IPS-NIHi11 (cell line): ENCODE results near the gene TRMT44.

Source experiments
- DNase-seq: peaks from one replicate; pipeline ENCODE4 v3.0.0; 2012; ENCODE audit warnings: mixed read lengths, low spot score

Gene TRMT44

DNA sequence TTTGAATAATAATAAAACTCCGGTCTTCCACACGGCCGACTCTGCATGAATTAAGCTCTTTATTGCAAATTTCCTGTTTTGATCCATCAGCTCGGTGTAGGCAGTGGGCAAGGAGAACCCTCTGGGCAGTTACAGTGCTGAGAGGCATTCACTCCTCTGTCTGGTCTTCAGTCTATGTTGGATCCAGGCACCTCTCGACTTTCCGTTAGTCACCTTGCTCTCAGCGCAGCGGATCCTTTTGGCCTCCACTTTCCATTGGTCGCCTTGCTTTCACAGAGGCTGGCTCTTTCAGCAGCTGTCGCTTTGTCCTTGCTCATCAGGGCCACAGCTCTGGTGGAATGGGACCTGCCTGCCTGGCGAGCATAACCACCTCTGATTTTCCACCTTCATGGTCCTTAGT is 52.9 kb downstream of the TRMT44 start:
- no peak for DNase-seq

DNA sequence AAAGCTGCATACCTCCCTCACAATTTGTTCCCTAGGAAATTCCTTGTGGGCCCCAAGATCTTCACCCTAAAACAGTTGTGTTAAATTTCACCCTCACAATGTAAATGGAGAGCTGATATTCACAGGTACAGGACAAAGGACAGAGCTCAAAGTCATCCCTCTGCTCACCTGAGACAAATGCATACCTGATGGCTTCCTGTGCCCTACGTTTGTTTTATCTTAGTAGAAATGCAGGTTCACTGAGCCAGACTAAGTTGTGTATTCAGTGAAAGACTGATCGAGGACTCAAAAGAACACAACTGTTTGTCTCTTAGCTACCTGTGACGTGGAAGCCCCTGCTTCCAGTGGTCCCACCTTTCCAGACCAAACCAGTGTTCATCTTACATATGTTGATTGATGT is 53.6 kb downstream of the TRMT44 start:
- no peak for DNase-seq

DNA sequence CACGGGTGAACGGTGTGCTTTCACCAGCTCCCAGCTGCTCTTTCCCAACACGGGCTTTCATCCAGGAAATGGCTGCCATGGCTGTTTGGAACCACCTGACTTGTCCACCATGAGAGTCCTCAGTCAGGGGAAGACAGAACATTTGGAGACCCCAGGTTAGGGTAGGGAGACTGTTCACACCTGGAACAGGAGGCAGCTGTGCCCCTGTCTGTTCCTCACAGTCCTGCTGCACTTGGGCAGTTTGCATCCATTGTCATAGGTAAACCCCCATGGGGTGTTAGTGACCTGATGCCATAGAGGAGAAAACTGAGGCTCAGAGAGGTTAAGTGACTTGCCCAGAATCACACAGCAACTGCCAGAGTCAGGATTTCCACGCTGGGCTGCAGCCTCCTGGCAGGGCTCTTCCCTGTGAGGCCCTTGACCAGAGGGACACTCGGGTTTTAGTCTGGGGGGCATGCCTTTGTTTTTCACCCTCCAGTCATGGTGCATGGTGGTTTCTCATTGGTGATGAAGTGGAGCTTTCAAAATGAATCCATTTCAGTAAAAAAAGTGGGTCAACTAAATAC is 54.5 kb downstream of the TRMT44 start:
- DNase-seq: no peak

DNA sequence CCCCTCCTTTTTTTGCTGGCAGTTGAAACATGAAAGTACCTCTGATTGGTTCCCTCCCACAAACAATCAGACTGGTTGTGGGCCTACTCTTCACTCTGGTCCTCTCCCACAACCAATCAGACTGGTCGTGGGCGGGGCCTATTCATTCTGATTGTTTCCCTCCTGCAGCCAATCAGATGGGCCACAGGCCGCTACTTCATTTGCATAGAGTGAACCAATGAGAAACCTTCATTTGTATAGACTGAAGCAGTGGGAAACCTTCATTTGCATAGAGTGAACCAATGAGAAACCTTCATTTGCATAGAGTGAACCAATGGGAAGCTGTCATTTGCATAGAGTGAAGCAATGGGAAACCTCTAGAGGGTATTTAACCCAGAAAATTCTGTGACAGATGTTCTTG is 55.2 kb downstream of the TRMT44 start:
- no peak for DNase-seq

DNA sequence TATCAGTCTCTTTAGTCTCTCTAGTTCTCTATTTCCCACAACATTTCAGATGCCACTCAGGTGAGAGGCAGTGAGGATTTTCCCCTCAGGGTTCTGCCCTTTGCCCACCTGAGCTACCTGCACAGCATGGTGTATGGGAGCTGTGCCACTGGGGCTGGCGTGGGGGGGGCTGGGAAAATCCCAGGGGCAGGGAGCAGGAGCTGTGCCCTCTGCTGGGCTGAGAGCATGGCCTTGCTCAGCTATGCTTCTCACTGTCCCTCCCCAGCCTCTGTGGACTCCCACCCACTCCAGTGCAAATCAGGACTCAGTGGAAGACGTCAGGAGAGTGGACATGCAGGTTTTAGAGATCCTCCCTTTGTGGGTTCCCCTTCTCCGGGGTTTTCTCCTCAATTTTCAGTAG is 57.2 kb downstream of the TRMT44 start:
- DNase-seq: no peak

DNA sequence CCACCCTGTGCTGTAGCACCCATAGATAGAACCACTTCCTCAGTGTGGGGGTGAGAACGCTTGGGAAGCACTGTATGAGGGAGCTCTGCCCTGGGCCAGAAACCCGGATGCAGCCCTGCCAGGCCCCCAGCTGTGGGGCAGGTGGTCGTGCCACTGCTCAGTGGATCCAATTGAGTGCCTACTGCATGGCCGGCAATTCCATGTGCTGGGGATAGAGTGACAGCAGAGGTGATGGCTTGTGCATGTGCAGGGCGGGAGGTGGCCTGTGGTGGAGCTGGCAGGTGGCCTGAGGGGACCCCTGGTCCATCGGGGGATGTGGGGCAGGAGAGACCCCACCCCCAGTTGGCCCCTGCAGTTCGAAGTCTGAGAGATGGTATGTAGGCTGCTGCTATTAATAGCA is 60.4 kb downstream of the TRMT44 start:
- no peak for DNase-seq

DNA sequence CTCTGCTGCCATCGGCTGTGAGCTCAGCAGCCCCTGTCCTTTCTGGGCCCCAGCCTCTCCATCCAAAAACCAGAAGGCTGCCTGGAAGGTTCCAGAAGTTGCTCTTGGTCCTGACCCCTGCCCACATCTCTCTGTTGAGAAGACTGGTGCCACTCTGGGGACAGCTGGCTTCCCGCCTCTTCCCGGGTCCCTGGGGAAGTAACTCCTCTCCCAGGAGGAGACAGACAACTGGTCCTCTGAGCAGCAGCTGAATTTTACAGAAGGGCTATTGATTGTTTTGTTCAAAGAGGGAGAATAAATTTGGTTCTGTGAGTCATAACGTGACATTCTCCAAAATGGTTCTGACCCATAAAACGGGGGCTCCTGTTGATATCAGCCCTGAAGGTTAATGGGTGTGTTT is 61.2 kb downstream of the TRMT44 start:
- no peak for DNase-seq

DNA sequence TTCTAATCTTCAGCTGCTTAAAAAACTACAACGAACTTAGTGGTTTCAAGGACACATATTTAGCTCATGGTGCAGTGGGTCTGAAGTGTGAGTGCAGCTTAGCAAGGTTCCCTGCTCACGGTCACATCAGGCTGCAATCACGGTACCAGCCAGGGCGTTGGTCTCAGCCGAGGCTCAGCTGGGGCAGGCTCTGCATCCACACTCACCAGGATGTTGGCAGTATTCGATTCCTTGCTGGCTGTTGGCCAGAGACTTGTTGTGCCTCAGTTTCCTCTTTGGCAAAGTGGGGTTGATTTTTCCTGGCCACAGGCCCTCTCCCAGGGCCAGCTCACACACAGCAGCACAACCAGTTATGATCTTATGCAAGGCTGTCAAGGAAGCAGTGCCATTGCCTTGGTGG is 61.8 kb downstream of the TRMT44 start:
- no peak for DNase-seq

DNA sequence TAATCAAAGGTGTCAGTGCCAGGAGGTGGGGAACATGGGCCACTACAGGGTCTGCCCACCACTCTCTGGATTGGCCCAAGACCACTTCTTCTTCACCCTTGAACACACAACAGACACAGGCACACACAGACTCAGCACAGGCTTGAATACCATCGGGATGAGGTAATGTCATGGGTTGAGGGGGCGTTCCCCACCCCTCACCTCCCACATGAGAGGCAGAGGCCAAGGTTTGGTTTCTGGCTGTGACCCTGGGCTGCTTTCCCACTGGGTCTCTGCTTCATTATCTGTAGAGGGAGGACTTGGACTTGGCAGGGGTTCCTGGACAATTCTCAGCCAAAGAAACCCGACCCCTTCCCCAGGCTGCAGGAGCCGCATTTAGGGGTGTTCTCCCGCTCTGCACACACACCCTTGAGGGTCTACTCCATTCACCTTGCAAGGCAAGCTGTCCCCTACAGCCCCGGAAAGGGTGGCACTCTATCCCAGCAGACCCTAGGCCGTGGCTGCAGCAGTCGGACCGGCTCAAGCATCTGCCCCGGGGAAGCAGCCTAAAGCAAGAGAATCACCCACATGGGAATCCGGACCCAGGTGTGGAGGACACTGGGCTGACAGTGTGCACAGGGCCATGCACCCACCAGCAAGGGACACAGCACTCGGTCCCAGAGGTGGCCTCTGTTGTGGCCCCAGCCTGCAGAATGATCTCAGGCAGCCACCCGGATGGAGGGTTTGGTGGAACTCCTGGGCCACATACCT is 62.4 kb downstream of the TRMT44 start:
- peak; percentile 39 for DNase-seq

DNA sequence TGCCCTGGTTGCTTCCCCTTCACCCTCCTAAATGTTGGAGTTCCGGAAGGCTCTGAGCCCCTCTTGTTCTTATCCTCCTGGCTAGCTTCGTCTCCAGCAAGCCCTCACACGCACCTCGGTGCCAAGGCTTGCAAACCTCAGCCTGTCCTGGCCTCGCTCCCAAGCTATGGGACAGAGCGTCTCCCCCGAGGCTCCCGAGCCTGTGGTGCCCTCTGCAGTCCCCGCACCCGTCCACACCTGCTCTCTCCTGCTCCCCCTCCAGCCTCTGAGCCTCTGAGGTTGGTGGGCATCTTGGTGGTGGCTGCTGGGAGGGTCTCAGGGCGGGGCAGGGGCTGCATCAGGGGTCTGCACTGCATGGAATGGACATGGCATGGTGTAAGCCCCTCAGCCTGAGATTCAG is 63.2 kb downstream of the TRMT44 start:
- DNase-seq: no peak

DNA sequence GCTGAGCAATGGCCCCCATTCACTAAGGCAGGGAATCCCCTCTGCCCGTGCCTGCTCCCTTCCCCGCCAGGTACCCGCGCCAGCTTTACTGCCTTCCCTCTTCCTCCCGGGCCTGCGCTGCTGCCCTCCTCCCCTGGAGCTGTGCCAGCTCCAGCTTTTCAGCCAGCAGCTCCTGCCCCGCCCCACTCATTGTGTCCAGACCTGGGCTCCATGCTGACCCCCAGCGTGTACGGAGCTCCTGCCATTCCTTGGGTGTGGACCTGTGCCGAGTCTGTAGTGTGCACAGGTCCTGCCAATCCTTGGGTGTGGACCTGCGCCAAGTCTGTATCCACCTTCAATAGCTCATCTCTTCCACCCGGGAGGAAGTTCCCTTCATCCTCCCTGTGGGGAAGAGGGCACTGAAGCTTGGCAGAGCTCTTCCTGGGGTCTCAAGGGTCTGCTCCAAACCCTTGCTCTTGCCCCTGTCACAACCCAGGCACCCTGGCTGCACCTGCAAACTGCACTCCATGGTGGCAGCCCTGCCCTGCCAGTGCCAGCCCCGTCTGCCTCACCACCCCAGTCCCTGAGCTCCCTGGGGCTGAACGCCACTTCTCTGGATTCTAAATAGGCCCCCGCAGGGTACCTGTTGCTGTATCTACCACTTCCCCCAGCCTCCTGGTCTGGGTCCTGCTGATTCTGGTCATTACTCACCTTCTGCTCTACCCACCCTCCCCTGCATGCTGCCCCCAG is 63.9 kb downstream of the TRMT44 start:
- peak; percentile 60 for DNase-seq

DNA sequence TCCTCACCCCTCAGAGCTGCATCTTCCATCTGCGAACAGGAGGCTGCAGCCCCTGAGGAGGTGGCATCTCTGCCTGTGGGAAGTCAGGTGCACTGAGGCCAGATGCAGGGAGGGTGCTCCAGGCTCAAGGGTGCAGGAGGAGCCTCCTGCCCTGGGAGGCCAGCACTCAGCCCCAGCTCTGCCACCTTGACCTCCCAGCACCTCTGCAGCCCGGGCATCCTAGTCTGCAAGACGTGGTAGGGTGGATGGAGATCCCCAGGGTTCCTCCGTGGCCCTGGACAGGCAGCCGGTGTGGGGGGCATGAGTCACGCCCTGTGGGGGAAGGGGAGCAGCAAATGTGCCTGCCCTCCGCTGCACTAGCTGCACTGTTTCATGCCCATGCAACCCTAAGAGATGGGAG is 64.7 kb downstream of the TRMT44 start:
- DNase-seq: no peak

DNA sequence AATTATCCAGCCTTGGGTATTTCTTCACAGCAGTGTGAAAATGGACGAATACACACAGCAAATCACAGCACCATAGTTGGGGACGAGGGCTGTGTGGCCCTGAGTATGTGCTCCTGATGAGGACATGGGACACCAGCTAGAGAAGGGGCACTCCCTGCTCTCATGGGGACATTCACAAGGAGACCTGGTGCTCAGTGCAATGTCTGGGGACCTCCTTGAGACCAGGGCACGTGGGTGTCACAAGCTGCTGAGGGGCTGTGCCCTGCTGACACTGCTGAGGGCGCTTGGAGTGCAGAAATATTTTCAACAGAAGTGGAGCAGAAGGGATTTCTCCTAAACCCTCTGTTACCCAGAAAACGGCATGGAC is 65.4 kb downstream of the TRMT44 start:
- no peak for DNase-seq

DNA sequence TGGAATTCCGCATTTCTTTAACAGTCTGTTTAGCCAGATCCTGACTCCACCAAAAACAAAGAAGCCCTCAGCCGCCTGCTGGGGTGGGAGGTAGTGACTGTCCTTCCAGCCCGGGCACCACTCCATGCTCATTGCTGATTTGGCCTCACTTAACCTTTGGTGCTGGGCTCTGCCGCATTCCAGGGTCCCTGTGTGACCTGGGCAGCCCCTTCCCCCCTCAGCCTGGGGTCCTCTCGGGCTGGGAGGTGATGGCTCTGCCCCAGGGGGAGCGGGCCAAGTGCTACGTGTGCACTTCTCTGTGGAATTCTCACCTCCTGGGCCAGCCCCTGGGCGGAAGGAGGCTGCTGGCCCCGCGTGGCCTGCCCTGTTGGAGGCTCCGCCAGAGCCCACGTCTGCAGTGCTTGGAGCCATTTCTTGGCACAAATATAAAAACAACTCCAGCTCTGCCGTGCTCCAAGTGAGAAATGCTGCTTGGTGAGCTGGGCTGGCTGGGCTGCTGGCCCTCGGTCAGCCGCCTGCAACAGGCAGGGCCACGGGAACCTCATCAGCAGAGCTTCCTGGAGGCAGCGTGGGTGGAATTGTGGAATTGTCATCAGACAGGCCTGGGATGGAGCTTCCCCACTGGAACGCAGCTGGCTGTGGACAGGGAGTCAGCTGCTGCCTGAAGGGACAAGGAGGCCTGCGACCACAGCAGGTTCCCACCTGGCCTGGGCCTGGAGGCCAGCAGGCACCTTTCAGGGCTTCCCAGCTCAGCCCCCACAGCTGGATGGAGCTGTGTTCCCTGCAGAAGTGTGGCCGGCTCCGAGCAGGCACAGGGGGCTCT is 66.0 kb downstream of the TRMT44 start:
- DNase-seq: peak; percentile 70

DNA sequence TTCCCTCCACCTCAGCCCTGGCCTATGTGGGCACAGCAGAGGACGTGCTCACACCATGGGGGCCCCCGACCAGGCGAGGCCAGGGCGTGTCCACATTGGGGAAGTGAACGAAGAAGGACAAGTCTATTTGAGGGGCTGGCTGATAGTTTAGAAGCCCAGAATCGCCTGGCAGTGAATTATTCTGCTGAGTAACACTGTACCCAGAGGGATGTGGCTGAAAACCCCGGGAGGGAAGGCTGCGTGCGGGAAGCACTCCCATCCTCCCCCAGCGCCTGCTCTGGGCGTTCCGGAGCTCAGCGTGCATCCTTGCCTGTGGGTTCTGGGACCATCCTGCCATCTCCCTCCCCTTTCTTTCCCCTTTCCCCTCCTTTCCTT is 66.6 kb downstream of the TRMT44 start:
- no peak for DNase-seq

DNA sequence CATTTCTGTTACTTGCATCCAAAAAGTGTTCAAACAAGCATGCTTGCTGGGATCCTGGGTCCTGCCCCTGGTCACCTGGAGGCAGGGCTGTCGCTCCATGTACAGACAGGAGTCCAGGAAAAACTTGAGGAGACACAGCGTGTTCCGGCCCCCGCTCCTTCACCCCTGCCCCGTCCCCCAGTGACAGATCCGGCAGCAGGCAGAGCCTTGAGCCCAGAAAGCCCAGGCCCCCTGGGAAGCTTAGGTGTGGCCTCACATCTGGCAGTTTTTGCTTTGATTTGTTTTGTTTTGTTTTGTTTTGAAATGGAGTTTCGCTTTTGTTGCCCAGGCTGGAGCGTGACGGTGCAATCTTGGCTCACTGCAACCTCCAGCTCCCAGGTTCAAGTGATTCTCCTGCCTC is 67.0 kb downstream of the TRMT44 start:
- no peak for DNase-seq

DNA sequence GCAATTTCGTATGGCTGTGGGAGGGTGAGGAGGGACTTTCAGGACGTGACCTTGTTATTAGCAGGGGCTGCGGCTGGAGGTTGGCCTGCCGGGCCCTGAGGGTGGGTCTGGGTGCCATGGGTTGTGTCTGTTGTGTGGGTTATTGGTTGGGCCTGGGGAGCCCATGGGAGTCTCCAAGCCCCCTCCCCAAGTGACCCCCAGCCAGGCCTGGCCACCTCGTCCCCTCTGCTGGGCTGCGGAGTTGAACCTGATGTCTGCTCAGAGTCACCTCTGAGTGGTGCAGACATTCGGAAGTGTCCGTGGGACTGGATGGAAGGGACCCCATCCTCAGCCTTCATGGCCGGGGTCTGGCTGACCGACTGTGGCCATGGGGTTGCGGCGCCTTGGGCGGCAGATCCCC is 67.7 kb downstream of the TRMT44 start:
- DNase-seq: no peak

DNA sequence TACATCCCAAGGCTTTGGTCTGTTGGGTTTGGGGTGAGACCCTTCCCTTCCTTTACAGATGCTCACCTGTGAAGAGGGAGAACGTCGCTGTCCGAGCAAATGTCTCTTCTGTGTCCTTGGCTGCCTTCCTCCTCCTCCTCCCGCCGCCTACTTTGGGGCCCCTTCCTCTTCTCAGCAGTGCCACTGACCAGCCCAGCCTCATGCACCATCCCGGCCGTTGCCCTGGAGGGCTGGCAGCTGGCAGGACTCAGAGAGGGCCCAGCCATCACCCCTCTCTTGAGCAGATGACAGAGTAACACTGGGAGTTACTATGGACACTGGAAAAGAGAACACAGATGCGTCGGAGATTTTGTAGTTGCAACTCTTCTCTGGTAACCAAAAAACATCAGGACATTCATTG is 68.2 kb downstream of the TRMT44 start:
- DNase-seq: no peak

DNA sequence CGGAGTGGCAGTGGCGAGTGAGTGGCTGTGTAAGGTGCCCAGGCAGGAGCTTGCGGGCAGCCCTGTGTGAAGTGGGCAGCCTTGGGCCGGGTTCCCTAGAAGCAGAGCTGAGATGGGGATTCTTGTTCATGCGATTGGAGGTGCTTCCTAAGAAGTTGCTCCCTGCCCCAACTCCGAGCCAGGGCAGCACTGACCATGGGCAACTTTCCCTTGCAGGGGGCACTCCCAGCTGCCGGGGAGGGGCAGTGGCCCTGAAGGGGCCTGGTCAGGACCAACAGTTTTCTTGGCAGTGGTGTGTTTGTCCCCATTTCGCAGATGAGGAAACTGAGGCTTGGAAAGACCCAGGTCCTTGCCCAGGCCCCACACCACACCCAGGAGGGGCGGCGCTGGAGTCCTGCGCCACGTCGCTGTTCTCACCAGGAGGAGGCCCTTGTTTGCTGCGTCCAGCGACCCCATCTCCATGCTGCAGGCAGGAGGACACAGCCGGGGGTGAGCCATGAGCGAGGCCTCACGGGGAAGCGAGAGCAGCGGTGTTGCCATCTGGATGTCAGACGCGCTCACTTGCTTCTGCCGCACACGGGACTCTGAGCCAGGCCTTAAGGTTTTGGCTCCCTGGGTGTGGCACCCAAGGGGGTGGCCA is 68.9 kb downstream of the TRMT44 start:
- no peak for DNase-seq

DNA sequence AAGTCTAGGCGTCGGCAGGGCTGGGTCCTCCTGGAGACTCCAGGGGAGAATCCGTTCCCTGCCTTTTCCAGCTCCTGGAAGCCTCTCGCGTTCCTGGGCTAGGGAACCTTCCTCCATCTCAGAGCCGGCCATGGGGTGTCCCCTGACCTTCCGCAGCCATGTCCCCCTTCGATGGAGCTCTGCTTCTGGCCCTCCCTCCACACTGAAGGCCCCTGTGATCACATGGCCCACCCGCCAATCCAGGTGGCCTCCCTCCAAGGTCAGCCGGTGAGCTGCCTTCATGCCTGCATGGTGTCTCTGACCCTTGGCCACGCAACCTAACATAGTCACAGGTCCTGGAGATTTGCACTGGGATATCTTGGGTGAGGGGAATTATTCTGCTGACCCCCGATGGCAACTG is 69.6 kb downstream of the TRMT44 start:
- no peak for DNase-seq

DNA sequence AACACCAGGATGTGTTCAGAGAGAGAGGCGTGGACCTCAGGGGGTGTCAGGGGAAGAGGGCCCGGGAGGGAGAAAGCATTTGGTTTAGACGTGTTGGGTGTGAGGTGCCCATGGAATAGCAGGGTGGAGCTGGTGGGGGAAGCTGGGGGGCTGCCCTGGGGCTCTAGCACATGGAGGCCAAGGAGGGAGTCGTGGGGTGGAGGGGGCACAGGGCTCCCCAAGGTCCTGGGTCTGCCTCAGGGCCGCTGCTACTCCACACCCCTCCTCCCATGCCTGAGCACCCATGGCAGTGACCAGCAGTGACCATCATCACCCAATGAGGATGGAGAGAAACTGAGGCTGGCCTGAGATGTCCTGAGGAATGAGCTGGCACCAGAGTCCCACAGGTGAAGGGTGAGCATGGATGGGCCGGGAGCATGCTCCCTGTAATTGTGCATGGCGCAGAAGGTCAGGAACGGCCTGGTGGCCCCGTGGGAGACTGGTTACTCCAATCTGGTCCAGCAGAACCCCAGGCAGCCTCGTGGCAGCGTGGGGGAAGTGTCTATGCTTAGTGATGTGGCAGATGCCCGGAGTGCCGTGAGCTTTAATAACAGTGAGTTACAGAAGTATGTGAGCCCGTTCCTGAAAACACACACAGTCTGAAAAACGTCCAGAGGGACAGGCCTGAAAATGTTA is 70.2 kb downstream of the TRMT44 start:
- no peak for DNase-seq

DNA sequence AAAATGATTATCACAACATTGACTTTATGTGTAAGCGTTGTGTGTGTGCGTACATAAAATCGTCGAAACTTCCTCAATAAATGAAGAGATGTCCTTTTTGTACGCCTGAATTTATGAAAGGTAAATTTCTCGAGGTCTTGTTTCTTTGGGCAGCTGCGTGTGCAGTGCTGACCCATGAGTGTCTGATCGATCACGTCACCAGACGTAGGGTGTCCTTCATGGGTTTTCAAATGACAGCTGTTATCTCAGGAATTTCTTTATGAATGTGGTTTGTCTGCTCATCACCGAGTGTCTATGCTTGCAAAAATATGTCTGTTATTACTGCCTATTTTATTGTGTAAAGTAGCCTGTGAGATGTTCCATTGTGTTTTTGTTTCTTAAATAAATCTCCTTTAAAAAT is 71.9 kb downstream of the TRMT44 start:
- no peak for DNase-seq
